Vagina (tissue), 2 donors: Measurements from ENCODE around the gene ANKRD45. TPM values are rescaled to one million over a fixed set of nuclear protein-coding genes. Genes with fewer than 3 reads are reported as not detected.
"Not testable (repeated sequence)": the region's sequence is repeated elsewhere in the genome, so short reads cannot be mapped to it uniquely, and the experiment has no call there.

ENCODE experiments used
- DNase-seq, 2 donors: peaks; one replicate each; pipeline ENCODE4 v3.0.0-alpha.2; 2017; ENCODE audit errors: extremely low spot score in 2 of 2
- H3K27ac ChIP-seq: fragments of 200-600 bp; sonication (generic); one replicate; pipeline ENCODE4 v1.5.1; 2019
- H3K27me3 ChIP-seq: fragments of 200-600 bp; sonication (generic); one replicate; pipeline ENCODE4 v1.5.1; 2019
- H3K36me3 ChIP-seq, 2 donors: fragments of 200-600 bp; sonication (generic); one replicate each; pipeline ENCODE4 v1.5.1; 2017 to 2019
- H3K4me1 ChIP-seq: fragments of 200-600 bp; sonication (generic); one replicate; pipeline ENCODE4 v1.5.1; 2019
- H3K4me3 ChIP-seq, 2 donors: fragments of 200-600 bp; sonication (generic); 1 replicate in 1 of 2; 2 replicates in 1 of 2; pipeline ENCODE4 v1.5.1; 2016 to 2019
- H3K9me3 ChIP-seq: fragments of 200-600 bp; sonication (generic); one replicate; pipeline ENCODE4 v1.5.1; 2019
- POLR2A ChIP-seq, 2 donors: fragments of 450-650 bp; IDR thresholded peaks; one replicate each; pipeline ENCODE4 v1.6.1; 2017; ENCODE audit warnings: antibody characterized with exemption in 2 of 2, mild to moderate bottlenecking in 2 of 2, moderate library complexity in 2 of 2
- POLR2AphosphoS5 ChIP-seq, 2 donors: sonication (generic); formaldehyde crosslinking; IDR thresholded peaks; one replicate each; pipeline ENCODE4 v1.9.0; 2017; ENCODE audit warnings: antibody characterized with exemption in 2 of 2, mild to moderate bottlenecking in 2 of 2, low read depth in 1 of 2; ENCODE audit not compliant: insufficient read depth in 1 of 2
- intact Hi-C: fragments of 100-400 bp; cut with DNase I; formaldehyde crosslinking; loops from one replicate; pipeline ENCODE4 v1.15.1; 2023
- total RNA-seq: library from RNA; depleted of rRNA; stranded (reverse); fragments of >200 nt; gene quantifications from one replicate; pipeline ENCODE4 v1.2.3, GENCODE V29; 2016
- TF ChIP-seq, protein P1 (sequence below), 3 experiments: fragments of 450-650 bp in 2 of 3; fragments of 200-600 bp in 1 of 3; sonication (generic) in 1 of 3; IDR thresholded peaks; one replicate each; pipeline ENCODE4 v1.5.1; 2017 to 2019; ENCODE audit warnings: antibody characterized with exemption in 3 of 3, mild to moderate bottlenecking in 2 of 3, moderate library complexity in 2 of 3

ANKRD45 gene
- total RNA-seq, 1 donor from 2014 or later, result not detected

DNA sequence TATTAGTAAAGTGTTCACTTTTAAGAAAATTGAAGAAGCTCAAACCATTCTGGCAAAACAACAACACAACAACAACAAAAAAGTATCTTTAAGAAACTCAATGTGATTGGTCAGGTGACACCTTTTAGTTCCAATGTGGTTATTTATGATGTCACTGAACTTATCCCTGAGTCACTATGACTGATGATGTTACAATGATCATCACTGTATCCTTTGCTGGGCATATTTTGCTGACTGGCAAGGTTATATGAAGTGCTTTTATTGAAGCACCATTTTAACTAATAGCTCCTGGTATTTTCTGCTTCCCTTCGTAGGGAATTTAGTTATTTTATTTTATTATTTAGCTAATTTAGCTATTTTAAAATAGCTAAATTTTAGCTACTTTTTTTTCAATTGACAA is 34.5 kb downstream of the ANKRD45 start, which contains the start of gene TEX50:
TSS of gene TEX50 (plus strand) at position 223 of the 400 bp plus-strand sequence. CDS start 184 bp downstream, outside the sequence.
- no peaks in the 10 kb centered on the region for H3K9me3 ChIP-seq
- H3K4me1 ChIP-seq, result no peaks in the 10 kb centered on the region
- no peaks in the 10 kb centered on the region for H3K36me3 ChIP-seq
- no peak for DNase-seq
- no peak within 1 kb of the TSS for H3K4me3 ChIP-seq
- TF ChIP-seq, protein P1, sequence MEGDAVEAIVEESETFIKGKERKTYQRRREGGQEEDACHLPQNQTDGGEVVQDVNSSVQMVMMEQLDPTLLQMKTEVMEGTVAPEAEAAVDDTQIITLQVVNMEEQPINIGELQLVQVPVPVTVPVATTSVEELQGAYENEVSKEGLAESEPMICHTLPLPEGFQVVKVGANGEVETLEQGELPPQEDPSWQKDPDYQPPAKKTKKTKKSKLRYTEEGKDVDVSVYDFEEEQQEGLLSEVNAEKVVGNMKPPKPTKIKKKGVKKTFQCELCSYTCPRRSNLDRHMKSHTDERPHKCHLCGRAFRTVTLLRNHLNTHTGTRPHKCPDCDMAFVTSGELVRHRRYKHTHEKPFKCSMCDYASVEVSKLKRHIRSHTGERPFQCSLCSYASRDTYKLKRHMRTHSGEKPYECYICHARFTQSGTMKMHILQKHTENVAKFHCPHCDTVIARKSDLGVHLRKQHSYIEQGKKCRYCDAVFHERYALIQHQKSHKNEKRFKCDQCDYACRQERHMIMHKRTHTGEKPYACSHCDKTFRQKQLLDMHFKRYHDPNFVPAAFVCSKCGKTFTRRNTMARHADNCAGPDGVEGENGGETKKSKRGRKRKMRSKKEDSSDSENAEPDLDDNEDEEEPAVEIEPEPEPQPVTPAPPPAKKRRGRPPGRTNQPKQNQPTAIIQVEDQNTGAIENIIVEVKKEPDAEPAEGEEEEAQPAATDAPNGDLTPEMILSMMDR (IDR thresholded peaks at IDR 0.05), result no peak
- TF ChIP-seq POLR2A (IDR thresholded peaks at IDR 0.05) (no peak), POLR2AphosphoS5 (IDR thresholded peaks at IDR 0.05; ENCODE audit: insufficient read depth in 1 of 2, low read depth in 1 of 2) (no peak)
- H3K27ac ChIP-seq, result no peak within 1 kb of the TSS
- no peaks in the 10 kb centered on the region for H3K27me3 ChIP-seq
- intact Hi-C loops, result no loop called here

DNA sequence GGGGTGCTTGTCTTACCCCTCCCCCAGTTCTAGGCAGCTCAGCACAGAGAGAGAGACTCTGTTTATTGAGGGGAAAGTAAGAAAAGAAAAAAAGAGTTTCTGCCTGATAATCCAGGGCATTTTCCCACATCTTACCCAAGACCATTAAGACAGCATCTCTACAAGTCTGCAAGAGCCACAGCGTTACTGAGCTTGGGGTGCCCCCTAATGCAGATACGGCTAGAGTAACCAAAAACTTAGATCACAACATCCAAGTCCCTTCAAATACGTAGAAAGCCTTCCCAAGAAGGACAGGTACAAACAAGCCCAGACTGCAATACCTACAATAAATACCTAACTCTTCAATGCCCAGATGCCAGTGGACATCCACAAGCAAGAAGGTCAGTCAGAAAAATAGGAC is 40.8 kb downstream of the ANKRD45 start:
- Histone ChIP-seq H3K27me3 (no peaks in the 10 kb centered on the region), H3K4me3 (no peak overlapping the region), H3K9me3 (no peaks in the 10 kb centered on the region), H3K27ac (no peak overlapping the region), H3K36me3 (no peaks in the 10 kb centered on the region), H3K4me1 (no peaks in the 10 kb centered on the region)
- intact Hi-C loops, result no loop called here
- TF ChIP-seq POLR2AphosphoS5 (IDR thresholded peaks at IDR 0.05; ENCODE audit: insufficient read depth in 1 of 2, low read depth in 1 of 2) (no peak), POLR2A (IDR thresholded peaks at IDR 0.05) (no peak)
- TF ChIP-seq, protein P1 (IDR thresholded peaks at IDR 0.05), result no peak
- DNase-seq, result no peak

DNA sequence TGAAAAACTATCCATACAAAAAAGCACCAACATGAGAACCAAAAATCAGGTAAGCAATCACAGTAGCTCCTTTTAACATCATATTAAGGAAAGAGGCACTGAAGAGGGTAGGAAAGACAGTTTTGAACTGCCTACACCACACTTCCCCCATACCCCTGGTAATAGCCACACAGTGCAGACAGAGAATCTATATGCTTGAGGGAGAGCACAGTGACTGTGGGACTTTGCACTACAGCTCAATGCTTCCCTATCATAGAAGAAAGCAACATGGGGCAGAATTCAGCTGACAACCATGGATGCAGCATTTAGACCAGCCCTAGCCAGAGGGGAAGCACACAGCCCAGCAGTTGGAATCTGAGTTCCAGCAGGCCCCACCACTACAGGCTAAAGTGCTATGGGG is 42.4 kb downstream of the ANKRD45 start:
- intact Hi-C loops, result no loop called here
- no peaks in the 10 kb centered on the region for H3K36me3 ChIP-seq
- no peak for DNase-seq
- H3K4me1 ChIP-seq, result no peaks in the 10 kb centered on the region
- no peaks in the 10 kb centered on the region for H3K27me3 ChIP-seq
- H3K4me3 ChIP-seq, result no peak overlapping the region
- H3K27ac ChIP-seq, result no peak overlapping the region
- TF ChIP-seq, protein P1 (IDR thresholded peaks at IDR 0.05), result no peak
- no peak for TF ChIP-seq POLR2AphosphoS5 (IDR thresholded peaks at IDR 0.05; ENCODE audit: insufficient read depth in 1 of 2, low read depth in 1 of 2)
- no peak for TF ChIP-seq POLR2A (IDR thresholded peaks at IDR 0.05)
- no peaks in the 10 kb centered on the region for H3K9me3 ChIP-seq

DNA sequence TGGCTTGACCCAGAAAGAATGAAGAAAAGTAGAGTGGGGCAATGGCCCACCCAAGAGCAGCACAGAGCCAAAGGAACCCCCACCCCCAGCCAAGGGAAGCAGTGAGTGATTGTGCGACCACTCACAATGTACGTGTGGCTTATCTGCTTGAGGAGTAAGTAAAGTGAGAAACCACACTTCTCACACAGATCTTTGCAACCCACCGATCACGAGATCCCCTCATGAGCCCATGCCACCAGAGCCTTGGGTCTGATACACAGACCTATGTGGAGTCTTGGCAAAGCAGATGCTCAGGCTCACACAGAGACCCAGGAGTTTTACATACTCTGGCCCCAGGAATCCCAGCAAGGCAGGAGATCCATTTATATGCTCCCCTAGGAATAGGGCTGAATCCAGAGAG is 52.8 kb downstream of the ANKRD45 start:
- H3K9me3 ChIP-seq, result no peaks in the 10 kb centered on the region
- intact Hi-C loops, result no loop called here
- TF ChIP-seq, protein P1 (IDR thresholded peaks at IDR 0.05), result no peak
- TF ChIP-seq POLR2AphosphoS5 (IDR thresholded peaks at IDR 0.05; ENCODE audit: insufficient read depth in 1 of 2, low read depth in 1 of 2) (no peak), POLR2A (IDR thresholded peaks at IDR 0.05) (no peak)
- no peaks in the 10 kb centered on the region for H3K27me3 ChIP-seq
- H3K4me1 ChIP-seq, result no peaks in the 10 kb centered on the region
- H3K27ac ChIP-seq, result no peak overlapping the region
- no peak overlapping the region for H3K4me3 ChIP-seq
- DNase-seq, result no peak
- no peaks in the 10 kb centered on the region for H3K36me3 ChIP-seq

DNA sequence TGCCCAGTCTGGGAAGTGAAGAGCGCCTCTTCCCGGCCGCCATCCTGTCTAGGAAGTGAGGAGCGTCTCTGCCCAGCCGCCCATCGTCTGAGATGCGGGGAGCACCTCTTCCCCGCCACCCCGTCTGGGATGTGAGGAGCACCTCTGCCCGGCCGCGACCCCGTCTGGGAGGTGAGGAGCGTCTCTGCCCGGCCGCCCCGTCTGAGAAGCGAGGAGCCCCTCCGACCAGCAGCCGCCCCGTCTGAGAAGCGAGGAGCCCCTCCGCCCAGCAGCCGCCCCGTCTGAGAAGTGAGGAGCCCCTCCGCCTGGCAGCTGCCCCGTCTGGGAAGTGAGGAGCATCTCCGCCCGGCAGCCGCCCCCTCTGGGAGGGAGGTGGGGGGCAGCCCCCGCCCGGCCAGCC is 56.6 kb downstream of the ANKRD45 start:
- H3K27ac ChIP-seq, H3K27me3 ChIP-seq, DNase-seq, H3K4me1 ChIP-seq, intact Hi-C loops, H3K4me3 ChIP-seq, H3K36me3 ChIP-seq, H3K9me3 ChIP-seq: not testable (repeated sequence)
